Right lobe of liver (tissue), 6 donors: ENCODE data around the gene ATG4C. TPM values are rescaled to one million over a fixed set of nuclear protein-coding genes. Genes with fewer than 3 reads are reported as not detected.
"Not testable (repeated sequence)": the region's sequence is repeated elsewhere in the genome, so short reads cannot be mapped to it uniquely, and the experiment has no call there.

ENCODE experiments used
- ATAC-seq, 4 donors: fragments of 200-7000 bp; cut with Tn5 transposase; one replicate each; pipeline ENCODE4 v1.9.1; 2020; ENCODE audit warnings: mild to moderate bottlenecking in 4 of 4, moderate library complexity in 4 of 4
- DNase-seq, 3 donors: peaks; one replicate each; pipeline ENCODE4 v3.0.0-alpha.2; 2020
- H3K27ac ChIP-seq, 3 donors: fragments of 200-600 bp; one replicate each; pipeline ENCODE4 v1.8.0; 2022
- H3K27me3 ChIP-seq, 2 donors: fragments of 200-600 bp; one replicate each; pipeline ENCODE4 v1.8.0; 2022
- H3K36me3 ChIP-seq, 4 donors: fragments of 200-600 bp; sonication (generic) in 1 of 4; one replicate each; pipeline versions ENCODE4 v1.5.1 to v1.8.0; 2017 to 2022; ENCODE audit warnings: control low read depth in 1 of 4
- H3K4me1 ChIP-seq, 4 donors: fragments of 200-600 bp; sonication (generic) in 1 of 4; one replicate each; pipeline versions ENCODE4 v1.5.1 to v1.8.0; 2017 to 2022; ENCODE audit warnings: control low read depth in 1 of 4
- H3K4me3 ChIP-seq, 3 donors: fragments of 200-600 bp; one replicate each; pipeline ENCODE4 v1.8.0; 2022
- H3K9me3 ChIP-seq, 4 donors: fragments of 200-600 bp; sonication (generic) in 1 of 4; one replicate each; pipeline versions ENCODE4 v1.5.1 to v1.8.0; 2017 to 2022; ENCODE audit warnings: control low read depth in 1 of 4
- POLR2A ChIP-seq: fragments of 450-650 bp; IDR thresholded peaks from one replicate; pipeline ENCODE4 v1.6.1; 2017; ENCODE audit warnings: antibody characterized with exemption, mild to moderate bottlenecking
- WGBS: methylation state at CpG from one replicate; pipeline ENCODE4 v1.1.6; 2018; ENCODE audit warnings: low coverage, low lambda C conversion rate; ENCODE audit not compliant: insufficient coverage; ENCODE audit errors: missing lambda C conversion rate; 5-methylcytosine and 5-hydroxymethylcytosine counted together
- intact Hi-C, 2 donors: fragments of 100-400 bp; cut with DNase I; formaldehyde crosslinking; loops; one replicate each; pipeline versions ENCODE4 v1.11.2 to v1.14.1; 2022
- total RNA-seq, 6 experiments: library from RNA; depleted of rRNA in 2 of 6; stranded (reverse); fragments of >200 nt in 2 of 6; fragmentation: NEBNext Ultra II Directional in 3 of 6; extraction: Animal tissue kit (Norgen Biotek cat#: 25700) in 3 of 6; gene quantifications; one replicate each; pipeline versions ENCODE4 v1.1.0 to v1.2.4, GENCODE V29; 2016 to 2023
- TF ChIP-seq, protein P1 (sequence below), 4 donors: fragments of 200-600 bp in 3 of 4; fragments of 450-650 bp in 1 of 4; IDR thresholded peaks; one replicate each; pipeline versions ENCODE4 v1.5.1 to v1.8.0; 2016 to 2022; ENCODE audit warnings: antibody characterized with exemption in 4 of 4, mild to moderate bottlenecking in 2 of 4
- donor health status: DM: no; HTN: yes; CAD: no.
- donor health status: DM: no; HTN: no; CAD: no.
- donor health status: DM: no; HTN: no; CAD: no.
- donor health status: DM: no; HTN: yes; CAD: no.
- donor health status: DM: no; HTN: yes; CAD: no.

ATG4C gene
- total RNA-seq, 6 experiments from 2014 or later: 3.8 to 10.1 (median 6.3) TPM

- H3K36me3 ChIP-seq, DNase-seq, intact Hi-C loops, ATAC-seq, H3K4me1 ChIP-seq, H3K4me3 ChIP-seq, H3K27me3 ChIP-seq, H3K9me3 ChIP-seq, H3K27ac ChIP-seq: not testable (repeated sequence)
- 60% methylated on average over 1 of the region's 30 CpGs for WGBS
These were observed 22.6 kb upstream of the ATG4C start for GRCh38 chr1:62761223-62761870.

DNA sequence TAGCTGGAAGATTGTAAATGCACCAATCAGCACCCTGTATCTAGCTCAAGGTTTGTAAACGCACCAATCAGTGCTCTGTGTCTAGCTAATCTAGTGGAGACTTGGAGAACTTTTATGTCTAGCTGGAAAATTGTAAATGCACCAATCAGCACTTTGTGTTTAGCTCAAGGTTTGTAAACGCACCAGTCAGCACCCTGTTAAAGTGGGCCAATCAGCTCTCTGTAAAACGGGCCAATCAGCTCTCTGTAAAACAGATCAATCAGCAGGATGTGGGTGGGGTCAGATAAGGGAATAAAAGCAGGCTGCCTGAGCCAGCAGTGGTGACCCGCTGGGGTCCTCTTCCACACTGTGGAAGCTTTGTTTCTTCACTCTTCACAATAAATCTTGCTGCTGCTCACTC, 21.9 kb upstream of the ATG4C start:
- ATAC-seq, H3K36me3 ChIP-seq, H3K9me3 ChIP-seq, intact Hi-C loops, H3K4me1 ChIP-seq, DNase-seq, H3K27me3 ChIP-seq, H3K27ac ChIP-seq, H3K4me3 ChIP-seq: not testable (repeated sequence)
- 75% methylated on average over 2 of the region's 4 CpGs for WGBS

DNA sequence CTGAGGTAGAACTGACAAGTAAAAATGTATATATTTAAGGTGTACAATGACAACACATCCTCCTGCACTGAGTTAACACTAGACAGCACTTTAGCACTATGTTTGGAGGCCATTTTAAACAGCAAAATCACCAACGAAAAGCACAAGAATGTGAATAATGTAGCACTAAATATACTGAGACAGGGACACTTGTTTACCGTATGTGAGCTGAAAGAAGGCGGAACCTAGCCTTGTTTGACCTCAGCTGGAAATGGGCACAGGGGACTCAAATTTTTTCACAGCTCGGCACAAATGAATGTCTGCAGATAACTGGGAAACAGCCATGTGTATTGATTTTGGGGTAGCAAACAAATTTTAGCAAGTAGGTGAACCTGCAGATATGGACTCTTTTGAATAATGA, 18.0 kb upstream of the ATG4C start:
- no peak overlapping the region for H3K27ac ChIP-seq
- DNase-seq (no peak), ATAC-seq (no peak)
- TF ChIP-seq, protein P1, sequence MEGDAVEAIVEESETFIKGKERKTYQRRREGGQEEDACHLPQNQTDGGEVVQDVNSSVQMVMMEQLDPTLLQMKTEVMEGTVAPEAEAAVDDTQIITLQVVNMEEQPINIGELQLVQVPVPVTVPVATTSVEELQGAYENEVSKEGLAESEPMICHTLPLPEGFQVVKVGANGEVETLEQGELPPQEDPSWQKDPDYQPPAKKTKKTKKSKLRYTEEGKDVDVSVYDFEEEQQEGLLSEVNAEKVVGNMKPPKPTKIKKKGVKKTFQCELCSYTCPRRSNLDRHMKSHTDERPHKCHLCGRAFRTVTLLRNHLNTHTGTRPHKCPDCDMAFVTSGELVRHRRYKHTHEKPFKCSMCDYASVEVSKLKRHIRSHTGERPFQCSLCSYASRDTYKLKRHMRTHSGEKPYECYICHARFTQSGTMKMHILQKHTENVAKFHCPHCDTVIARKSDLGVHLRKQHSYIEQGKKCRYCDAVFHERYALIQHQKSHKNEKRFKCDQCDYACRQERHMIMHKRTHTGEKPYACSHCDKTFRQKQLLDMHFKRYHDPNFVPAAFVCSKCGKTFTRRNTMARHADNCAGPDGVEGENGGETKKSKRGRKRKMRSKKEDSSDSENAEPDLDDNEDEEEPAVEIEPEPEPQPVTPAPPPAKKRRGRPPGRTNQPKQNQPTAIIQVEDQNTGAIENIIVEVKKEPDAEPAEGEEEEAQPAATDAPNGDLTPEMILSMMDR (IDR thresholded peaks at IDR 0.05): no peak
- no peak for TF ChIP-seq POLR2A
- no peaks in the 10 kb centered on the region for H3K4me1 ChIP-seq
- no peaks in the 10 kb centered on the region for H3K27me3 ChIP-seq
- 25% methylated on average over 4 of the region's 4 CpGs for WGBS
- H3K4me3 ChIP-seq: no peak overlapping the region
- H3K36me3 ChIP-seq: no peaks in the 10 kb centered on the region
- intact Hi-C loops: no loop called here
- no peaks in the 10 kb centered on the region for H3K9me3 ChIP-seq

DNA sequence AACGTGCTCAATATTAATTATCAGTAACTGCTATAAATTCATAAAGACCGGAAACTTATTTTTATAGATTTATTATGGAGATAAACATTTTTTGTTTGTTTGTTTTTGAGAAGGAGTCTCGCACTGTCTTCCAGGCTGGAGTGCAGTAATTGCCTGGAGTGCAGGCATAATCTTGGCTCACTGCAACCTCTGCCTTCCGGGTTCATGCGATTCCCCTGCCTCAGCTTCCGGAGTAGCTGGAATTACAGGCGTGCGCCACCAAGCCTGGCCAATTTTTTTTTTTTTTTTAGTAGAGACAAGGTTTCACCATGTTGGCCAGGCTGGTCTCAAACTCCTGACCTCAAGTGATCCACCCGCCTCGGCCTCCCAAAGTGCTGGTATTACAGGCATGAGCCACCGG, 15.4 kb upstream of the ATG4C start:
- intact Hi-C loops, ATAC-seq: not testable (repeated sequence)
- 80% methylated on average over 11 of the region's 11 CpGs for WGBS

GRCh38 chr1:62772607-62773295, 11.2 kb upstream of the ATG4C start:
- WGBS: no CpG with 5 or more reads among the region's 1 CpG
- no peaks in the 10 kb centered on the region for H3K4me1 ChIP-seq
- H3K36me3 ChIP-seq: no peaks in the 10 kb centered on the region
- TF ChIP-seq, protein P1 (IDR thresholded peaks at IDR 0.05): no peak
- TF ChIP-seq POLR2A: no peak
- no peaks in the 10 kb centered on the region for H3K9me3 ChIP-seq
- no peaks in the 10 kb centered on the region for H3K27me3 ChIP-seq
- H3K27ac ChIP-seq: no peak overlapping the region
- ATAC-seq (no peak), DNase-seq (no peak)
- no peak overlapping the region for H3K4me3 ChIP-seq
- intact Hi-C loops: no loop called here

More for the DNA sequence above, 15.4 kb upstream of the ATG4C start:
- not testable (repeated sequence) for H3K9me3 ChIP-seq, H3K4me3 ChIP-seq, H3K4me1 ChIP-seq, H3K36me3 ChIP-seq, DNase-seq, H3K27ac ChIP-seq, H3K27me3 ChIP-seq

DNA sequence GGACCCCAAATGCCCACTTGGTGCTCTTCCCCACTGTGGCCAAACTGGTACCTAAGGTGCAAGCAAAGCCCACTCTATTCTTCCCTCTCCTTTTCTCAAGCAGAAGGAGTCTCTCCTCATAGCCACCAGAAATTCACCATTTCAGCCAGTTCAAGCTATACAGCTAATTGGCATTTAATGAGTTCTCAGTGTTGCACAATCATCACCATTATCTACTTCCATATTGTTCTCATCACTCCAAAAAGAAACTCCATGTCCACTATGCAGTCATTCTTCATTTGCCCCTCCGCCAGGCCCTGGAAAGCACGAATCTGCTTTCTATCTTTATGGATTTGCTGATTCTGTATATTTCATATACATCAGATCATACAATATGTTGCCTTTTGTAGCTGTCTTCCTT, 9.9 kb upstream of the ATG4C start:
- no peaks in the 10 kb centered on the region for H3K36me3 ChIP-seq
- no peaks in the 10 kb centered on the region for H3K4me1 ChIP-seq
- no peaks in the 10 kb centered on the region for H3K27me3 ChIP-seq
- no peak for TF ChIP-seq POLR2A
- TF ChIP-seq, protein P1 (IDR thresholded peaks at IDR 0.05): no peak
- intact Hi-C loops: no loop called here
- H3K4me3 ChIP-seq: no peak overlapping the region
- DNase-seq (no peak), ATAC-seq (no peak)
- H3K27ac ChIP-seq: no peak overlapping the region
- no peaks in the 10 kb centered on the region for H3K9me3 ChIP-seq
- WGBS: 69% methylated on average over 2 of the region's 2 CpGs
